Tongue (tissue), 2 donors: ENCODE results near the gene CRTC1. TPM values are rescaled to one million over a fixed set of nuclear protein-coding genes. Genes with fewer than 3 reads are reported as not detected.
A peak's percentile ranks its signal among the peaks of the same experiment; 100 is the strongest.

Experiments used
- DNase-seq: peaks from one replicate; pipeline ENCODE4 v3.0.0-alpha.2; 2015
- total RNA-seq: library from RNA; depleted of rRNA; stranded (reverse); fragments of >200 nt; gene quantifications from one replicate; pipeline ENCODE4 v1.2.3, GENCODE V29; 2014

Gene CRTC1
- total RNA-seq, 1 donor from 2014 or later = 5.4 TPM

DNA sequence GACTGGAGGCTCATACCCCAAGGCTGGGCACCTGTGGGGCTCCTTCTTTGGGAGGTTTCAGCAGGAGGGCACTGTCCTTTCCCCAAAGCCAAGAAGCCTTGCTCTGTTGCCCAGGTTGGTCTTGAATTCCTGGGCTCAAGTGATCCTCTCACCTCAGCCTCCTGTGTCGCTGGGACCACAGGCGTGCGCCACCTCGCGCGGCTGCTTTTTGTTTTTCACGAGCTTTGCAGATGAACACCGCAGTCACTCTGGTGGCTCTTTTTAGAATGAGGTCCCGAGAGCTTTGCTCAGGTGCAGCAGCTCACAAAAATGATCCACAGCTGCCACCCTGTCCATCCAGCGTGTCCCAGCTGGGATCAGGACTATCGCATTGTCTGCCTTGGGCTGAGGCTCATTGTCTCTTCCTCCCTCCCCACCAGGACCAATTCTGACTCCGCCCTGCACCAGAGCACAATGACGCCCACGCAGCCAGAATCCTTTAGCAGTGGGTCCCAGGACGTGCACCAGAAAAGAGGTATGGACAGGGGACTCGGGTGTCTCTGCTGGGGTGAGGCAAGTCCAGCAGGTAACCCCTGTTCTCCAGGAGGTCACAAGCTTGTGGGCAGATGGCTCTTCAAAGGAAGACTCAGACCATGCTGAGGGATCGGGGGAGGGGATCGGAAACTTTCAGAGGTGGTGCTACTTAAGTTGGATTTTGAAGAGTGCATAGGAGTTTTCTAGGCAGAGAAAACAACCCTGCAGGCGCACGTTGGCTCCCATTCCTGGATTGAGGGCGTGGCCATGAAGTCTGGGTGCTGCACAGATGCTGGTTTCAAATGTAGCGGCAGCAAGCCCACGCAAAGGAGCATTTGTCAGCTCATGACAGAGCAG is 66.1 kb downstream of the CRTC1 start:
- DNase-seq = no peak

DNA sequence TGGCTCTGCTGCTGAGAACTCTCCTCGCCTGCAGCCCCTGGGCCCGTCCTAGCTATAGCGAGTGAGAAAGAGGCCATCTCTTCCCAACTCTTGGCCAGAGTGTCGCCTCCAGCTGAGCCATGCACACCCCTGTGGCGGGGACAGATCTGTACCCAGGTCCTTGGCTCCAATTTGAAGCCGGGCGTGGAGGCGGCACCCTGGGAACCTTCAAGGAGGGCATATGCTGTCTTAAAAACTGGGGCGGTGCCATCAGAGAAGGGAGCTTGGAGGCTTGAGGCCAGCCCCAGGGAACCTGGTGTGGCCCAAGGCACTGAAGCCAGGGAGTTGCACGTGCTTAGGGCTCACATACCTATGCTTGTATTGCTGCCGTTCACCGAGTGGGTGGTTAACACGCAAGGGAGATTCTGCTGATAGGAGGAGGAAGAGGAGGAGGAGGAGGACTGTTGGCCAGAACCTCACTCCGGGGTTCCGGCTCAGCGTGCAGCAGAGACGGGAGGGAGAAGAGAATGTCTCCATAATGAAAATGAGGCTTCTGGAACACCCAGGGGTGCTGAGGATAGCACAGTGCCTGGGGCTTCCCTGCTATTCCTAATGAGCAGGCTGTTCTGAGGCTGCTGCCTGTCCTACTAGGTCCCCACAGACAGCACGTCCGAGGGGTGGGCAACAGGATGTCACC is 67.0 kb downstream of the CRTC1 start:
- DNase-seq = no peak

DNA sequence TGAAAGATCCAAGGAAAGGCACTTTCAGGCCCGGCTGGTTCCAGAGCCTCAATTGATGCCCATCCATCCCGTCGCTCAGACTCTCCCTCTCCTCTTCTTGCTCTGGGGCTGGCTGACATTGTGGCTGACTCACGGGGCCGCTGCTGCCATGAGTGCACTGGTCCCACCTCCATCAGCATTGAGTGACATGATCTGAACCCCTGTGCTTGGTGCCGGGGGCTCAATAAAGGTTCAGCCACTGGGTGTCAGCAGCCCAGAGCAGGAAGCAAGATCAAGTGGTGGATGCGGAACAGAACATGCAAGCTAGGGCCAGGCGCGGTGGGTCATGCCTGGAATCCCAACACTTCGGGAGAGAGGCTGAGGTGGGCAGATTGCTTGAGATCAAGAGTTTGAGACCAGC is 68.1 kb downstream of the CRTC1 start:
- no peak for DNase-seq

DNA sequence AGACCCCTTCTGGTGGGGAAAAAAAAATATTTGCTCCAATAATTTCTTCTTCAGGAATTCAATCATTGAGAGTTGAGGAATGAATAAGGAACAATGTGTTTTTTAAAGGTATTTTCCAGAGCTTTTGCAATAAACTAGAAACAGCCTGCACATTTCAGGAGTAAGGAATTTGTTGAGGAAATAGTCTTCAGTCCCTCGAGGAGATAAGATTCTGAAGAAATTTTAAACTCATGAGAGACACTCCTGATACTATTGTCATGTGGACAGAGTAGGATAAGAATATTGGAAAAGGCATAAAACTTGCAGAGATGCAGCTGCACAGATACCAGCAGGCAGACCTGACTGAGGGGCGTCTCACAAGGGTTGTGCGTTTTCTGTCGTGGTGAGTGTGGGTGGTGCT is 71.0 kb downstream of the CRTC1 start:
- no peak for DNase-seq

DNA sequence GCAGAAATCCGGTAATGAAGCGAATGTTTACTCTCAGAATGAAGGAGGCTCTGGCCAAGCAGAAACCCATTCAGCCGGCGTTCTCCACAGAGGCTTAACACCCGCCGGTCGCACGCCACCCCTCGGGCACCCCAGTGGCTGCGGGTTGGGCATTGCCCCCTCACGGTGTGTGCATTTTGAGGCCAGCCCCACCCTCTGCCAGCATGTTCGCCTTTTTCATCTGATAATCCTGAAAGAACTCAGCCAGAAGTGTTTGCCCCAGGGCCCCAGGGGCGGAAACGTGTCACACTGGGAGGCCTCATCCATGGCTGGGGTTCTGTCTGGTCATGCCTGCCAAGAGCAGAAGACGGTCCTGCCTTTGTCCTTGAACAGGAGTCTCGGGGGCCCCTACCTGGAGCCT is 73.4 kb downstream of the CRTC1 start:
- DNase-seq = peak; percentile 70

- no peak for DNase-seq
These were observed 76.0 kb downstream of the CRTC1 start for GRCh38 chr19:18759304-18759994.

GRCh38 chr19:18759995-18760426 is 76.5 kb downstream of the CRTC1 start:
- DNase-seq = no peak

DNA sequence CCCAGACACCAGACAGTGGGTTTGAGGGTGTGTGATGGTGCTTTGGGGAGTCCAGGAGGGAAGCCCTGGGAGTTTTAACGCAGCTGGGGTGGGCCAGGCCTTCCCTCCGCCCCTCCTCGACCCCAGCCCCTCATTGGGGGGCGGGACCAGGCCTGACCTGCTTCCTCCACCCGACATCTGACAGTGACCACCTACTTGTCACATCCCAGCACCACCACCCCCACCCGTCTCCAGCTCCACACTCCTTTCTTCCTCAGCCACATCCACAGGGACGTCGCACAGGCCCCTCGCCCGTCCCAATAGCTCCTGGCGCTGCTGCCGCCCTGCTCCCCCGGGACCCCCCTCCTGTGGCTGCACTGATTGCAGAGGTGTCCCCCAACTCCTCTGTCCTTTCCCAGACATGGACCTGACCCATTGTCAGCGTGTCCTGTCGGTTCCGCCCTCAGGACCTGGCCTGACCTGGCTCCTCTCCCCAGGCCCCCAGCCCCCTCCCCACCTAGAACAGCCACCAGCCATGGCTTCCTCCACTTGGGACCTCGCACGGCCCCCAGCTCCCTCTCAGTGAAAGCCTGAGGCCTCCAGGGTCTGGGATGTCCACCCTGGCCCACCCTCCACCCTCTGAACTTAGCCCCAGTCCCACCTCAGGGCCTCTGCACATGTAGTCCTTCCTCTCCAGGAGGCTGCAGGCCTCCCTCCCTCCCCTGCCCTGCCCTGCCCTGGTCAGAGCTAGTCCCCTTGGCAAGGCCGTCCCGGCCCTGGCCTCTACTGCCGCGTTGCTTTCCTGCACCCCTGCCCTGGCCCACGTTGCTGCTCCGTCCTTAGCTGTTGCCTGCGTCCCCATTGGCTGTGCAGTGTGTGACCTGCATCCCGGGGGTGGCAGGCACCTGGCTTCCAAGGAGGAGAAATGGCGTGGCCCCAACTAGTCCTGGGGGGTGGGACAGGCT is 77.2 kb downstream of the CRTC1 start:
- DNase-seq = no peak

GRCh38 chr19:18761531-18762110 is 78.1 kb downstream of the CRTC1 start:
- DNase-seq = no peak

- DNase-seq = peak; percentile 94
These were observed 78.9 kb downstream of the CRTC1 start for GRCh38 chr19:18762125-18763023.

DNA sequence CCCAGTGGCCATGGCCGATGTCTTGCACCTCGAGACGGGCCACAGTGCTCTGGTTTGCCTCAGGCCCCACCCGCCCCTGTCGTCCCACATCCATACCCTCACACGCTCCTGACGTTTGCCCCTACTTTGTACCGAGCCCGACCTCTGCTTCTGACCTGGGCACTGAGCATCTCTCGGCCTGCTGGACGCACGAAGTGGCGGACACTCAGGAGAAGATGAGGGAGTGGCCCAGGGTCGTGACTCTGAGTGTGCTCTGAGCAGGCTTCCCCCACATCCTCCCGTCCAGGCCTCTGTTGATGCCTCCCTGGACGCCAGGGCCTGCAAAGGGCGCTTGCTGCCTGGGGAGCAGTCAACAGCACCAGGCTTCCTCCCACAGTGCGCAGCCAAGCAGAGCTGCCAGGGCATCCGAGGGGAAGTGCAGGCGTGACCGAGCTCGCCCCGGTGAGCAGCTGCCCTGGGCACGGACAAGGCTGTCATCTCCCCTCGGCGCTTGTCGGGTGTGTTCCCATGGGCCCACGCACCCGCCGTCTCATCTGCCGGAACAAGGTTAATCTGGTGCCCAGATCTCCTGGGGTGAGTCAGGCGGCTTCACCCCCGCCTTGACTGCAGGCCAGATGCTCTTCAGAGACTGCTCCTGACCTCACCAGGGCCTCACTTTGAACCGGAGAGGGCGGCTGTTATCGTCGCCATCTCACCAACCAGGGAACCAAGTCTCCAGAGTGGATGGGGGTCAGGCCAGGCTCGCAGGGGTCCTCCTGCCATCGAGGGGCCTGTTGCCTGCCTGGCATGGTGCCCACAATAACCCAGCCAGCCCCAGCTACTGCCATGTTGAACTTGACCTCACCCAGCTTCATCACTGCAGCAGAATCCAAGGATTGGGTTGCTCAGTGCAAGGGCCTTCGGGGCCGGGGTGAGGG is 80.5 kb downstream of the CRTC1 start:
- DNase-seq = no peak

- no peak for DNase-seq
These were observed 81.1 kb downstream of the CRTC1 start for GRCh38 chr19:18764591-18765051.

DNA sequence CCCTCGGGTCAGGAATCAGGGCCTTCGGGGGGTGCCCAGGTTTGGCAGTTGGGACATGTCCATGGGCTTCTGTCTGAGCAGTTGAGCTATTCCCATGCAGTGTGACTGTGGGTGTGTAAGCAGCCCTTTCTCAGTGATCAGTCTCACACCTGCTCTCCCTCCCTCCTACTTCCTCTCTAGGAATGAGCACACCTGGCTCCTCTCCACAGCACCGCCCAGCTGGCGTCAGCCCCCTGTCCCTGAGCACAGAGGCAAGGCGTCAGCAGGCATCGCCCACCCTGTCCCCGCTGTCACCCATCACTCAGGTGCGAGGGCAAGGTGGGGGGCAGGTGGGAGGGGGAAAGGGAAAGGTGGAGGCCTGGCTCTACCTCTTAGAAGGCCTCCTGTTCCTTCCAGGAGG is 81.7 kb downstream of the CRTC1 start:
- no peak for DNase-seq

DNA sequence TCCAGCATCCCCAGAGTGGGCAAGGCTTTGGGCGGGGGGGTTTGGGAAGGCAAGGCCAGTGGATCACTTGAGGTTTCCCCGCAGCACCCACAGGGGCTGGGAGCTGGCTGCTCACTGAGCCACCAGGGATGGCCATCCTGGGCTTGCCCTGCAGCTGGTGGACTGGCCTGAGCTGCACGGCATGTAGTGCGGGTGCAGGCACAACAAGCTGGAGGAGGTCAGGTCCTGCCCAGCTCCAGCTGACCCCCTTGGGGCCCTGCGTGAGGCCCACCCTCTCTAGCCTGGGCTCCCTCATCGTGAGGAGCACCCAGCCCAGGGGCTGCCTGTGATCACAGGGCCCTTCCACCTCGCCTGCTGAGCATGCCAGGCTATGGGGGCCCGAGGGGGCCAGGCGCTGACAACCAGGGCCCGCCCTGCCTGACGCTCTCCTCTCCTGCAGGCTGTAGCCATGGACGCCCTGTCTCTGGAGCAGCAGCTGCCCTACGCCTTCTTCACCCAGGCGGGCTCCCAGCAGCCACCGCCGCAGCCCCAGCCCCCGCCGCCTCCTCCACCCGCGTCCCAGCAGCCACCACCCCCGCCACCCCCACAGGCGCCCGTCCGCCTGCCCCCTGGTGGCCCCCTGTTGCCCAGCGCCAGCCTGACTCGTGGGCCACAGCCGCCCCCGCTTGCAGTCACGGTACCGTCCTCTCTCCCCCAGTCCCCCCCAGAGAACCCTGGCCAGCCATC is 84.7 kb downstream of the CRTC1 start:
- peak; percentile 72 for DNase-seq

DNA sequence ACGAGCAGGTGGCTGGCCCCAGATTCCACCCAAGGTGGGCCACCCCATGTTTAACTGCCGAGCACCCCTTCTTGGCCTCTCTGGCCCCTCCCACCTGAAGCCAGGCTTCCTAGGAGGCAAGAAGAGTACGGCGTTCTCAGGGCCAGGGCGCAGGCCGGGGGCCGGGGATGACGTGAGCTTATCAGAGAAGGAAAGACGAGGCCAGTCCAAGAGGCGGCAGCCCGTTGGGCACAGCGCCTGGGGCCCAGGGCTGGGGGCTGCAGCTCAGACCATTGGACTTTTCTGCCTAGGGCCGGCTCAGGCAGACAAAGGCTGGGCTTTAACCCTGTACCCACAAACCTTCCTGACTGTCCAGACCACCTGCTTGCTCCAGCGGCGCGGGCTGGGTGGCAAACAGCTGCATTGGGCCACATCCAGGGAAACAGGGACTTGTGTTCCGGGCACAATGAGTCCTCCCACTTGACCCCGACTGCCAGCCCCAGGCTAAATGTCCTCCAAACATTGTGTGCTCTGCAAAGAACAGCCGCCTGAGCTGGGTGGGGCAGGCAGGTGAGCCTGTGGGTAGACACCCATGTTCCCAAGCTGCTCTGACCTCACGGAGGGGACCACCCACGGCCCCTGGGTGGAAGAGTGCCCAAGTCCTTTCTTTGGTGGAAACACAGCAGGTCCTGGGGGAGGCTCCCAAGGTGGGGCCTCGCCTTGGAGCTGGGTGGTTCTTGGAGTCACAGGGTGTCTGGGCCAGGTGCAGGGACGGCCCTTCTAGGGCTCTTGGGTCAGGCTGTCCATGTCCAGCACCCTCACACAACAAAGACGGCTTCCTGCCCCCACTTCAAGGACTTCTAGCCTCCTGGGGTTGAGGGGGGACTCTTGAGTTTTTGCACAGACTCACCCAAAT is 85.8 kb downstream of the CRTC1 start:
- peak; percentile 77 for DNase-seq

GRCh38 chr19:18769989-18770528 is 86.6 kb downstream of the CRTC1 start:
- DNase-seq = no peak
